HepG2 (cell line): Measurements from ENCODE around the gene CROCC. TPM values are rescaled to one million over a fixed set of nuclear protein-coding genes. Genes with fewer than 3 reads are reported as not detected.
"Not testable (repeated sequence)": the region's sequence is repeated elsewhere in the genome, so short reads cannot be mapped to it uniquely, and the experiment has no call there.

Experiments used
- ATAC-seq: fragments of 200-7000 bp; cut with Tn5 transposase; 3 replicates; pipeline ENCODE4 v1.9.1; 2020; ENCODE audit warnings: mild to moderate bottlenecking, moderate library complexity
- BruUV-seq: library from RNA; stranded (reverse); fragments of 400-500 nt; replicated peaks from 2 replicates; lab custom pipeline; 2021; lab: Mats Ljungman, UMichigan
- CTCF ChIA-PET: fragments of 300-600 bp; formaldehyde crosslinking; extraction: SDS; loops from one replicate; lab custom pipeline; 2021; ENCODE audit warnings: low total read pairs, inconsistent platforms, low intra/inter-chr PET ratio; lab: Yijun Ruan, JAX
- POLR2A ChIA-PET: fragments of 350-600 bp; sonication (Branson Sonifier 250); formaldehyde crosslinking; loops from one replicate; lab custom pipeline; 2020; ENCODE audit warnings: antibody characterized with exemption, inconsistent platforms; lab: Yijun Ruan, JAX
- DNase-seq: peaks from one replicate; pipeline ENCODE4 v3.0.0-alpha.2; 2015; ENCODE audit warnings: low spot score
- FAIRE-seq: peaks from 3 replicates; lab custom pipeline; 2011; peaks lifted over from hg19 to GRCh38; lab: Jason Lieb, UNC
- H2AFZ ChIP-seq: one replicate; pipeline ENCODE4 v1.6.1; 2011; ENCODE audit warnings: low read length, inconsistent platforms
- H3K27ac ChIP-seq: fragments of 300-600 bp; 3 replicates; pipeline ENCODE4 v1.8.0; 2011; ENCODE audit warnings: mixed run types, mild to moderate bottlenecking, mixed read lengths, low read length, inconsistent platforms; ENCODE audit not compliant: insufficient read depth; ENCODE audit errors: extremely low read length
- H3K27me3 ChIP-seq, 2 experiments: fragments of 200-600 bp in 1 of 2; 2 replicates in 1 of 2; 3 replicates in 1 of 2; pipeline versions ENCODE4 v1.6.0 to v1.8.0; 2011; ENCODE audit warnings: low read length in 2 of 2, mild to moderate bottlenecking in 2 of 2, moderate library complexity in 2 of 2, inconsistent platforms in 1 of 2; ENCODE audit not compliant: insufficient read depth in 2 of 2, control insufficient read depth in 1 of 2
- H3K36me3 ChIP-seq, 2 experiments: fragments of 200-600 bp in 1 of 2; replicated peaks in 1 of 2; 2 replicates in 1 of 2; 3 replicates in 1 of 2; pipeline versions ENCODE4 v1.5.1 to v1.8.0; 2011; ENCODE audit warnings: low read length in 2 of 2, inconsistent platforms in 1 of 2; ENCODE audit not compliant: insufficient read depth in 2 of 2, control insufficient read depth in 1 of 2
- H3K4me1 ChIP-seq: 2 replicates; pipeline ENCODE4 v1.5.1; 2012; ENCODE audit warnings: low read length, inconsistent platforms; ENCODE audit not compliant: insufficient read depth
- H3K4me2 ChIP-seq: 2 replicates; pipeline ENCODE4 v1.6.0; 2011; ENCODE audit warnings: low read depth, low read length, inconsistent platforms
- H3K4me3 ChIP-seq, 3 experiments: fragments of 200-600 bp in 1 of 3; sonication (generic), shearing (Covaris generic) in 1 of 3; replicated peaks in 1 of 3; 2 replicates each; pipeline ENCODE4 v1.5.1; 2011 to 2016; ENCODE audit warnings: low read length in 3 of 3, inconsistent platforms in 2 of 3, low read depth in 2 of 3, mild to moderate bottlenecking in 2 of 3, control low read depth in 1 of 3, mixed read lengths in 1 of 3; ENCODE audit not compliant: insufficient read depth in 1 of 3
- H3K79me2 ChIP-seq: one replicate; pipeline ENCODE4 v1.6.1; 2011; ENCODE audit warnings: low read length, inconsistent platforms; ENCODE audit not compliant: insufficient read depth
- H3K9ac ChIP-seq: 2 replicates; pipeline ENCODE4 v1.6.0; 2011; ENCODE audit warnings: mild to moderate bottlenecking, low read depth, low read length, inconsistent platforms; ENCODE audit not compliant: insufficient read depth
- H3K9me3 ChIP-seq: 2 replicates; pipeline ENCODE4 v1.5.1; 2012; ENCODE audit warnings: mild to moderate bottlenecking, low read length
- H4K20me1 ChIP-seq: 2 replicates; pipeline ENCODE4 v1.6.0; 2011; ENCODE audit warnings: inconsistent platforms, mild to moderate bottlenecking, low read length, moderate library complexity; ENCODE audit not compliant: insufficient read depth
- CEBPB ChIP-seq: IDR thresholded peaks from 2 replicates; pipeline ENCODE4 v1.6.1; 2011; ENCODE audit warnings: low read depth, low read length, improper control_type of control experiment, borderline replicate concordance
- RARA ChIP-seq: IDR thresholded peaks from 2 replicates; pipeline ENCODE4 v1.6.1; 2016; ENCODE audit warnings: missing genetic modification reagents, missing compliant biosample characterization
- RXRA ChIP-seq: sonication (generic); formaldehyde crosslinking; IDR thresholded peaks from 2 replicates; pipeline ENCODE4 v1.5.1; 2020; ENCODE audit warnings: missing genetic modification reagents
- ZNF777 ChIP-seq: sonication (generic); formaldehyde crosslinking; IDR thresholded peaks from 2 replicates; pipeline ENCODE4 v1.4.0; 2020; ENCODE audit warnings: missing genetic modification reagents
- WGBS: methylation state at CpG from one replicate; pipeline ENCODE4 v1.1.6; 2017; ENCODE audit warnings: low lambda C conversion rate; 5-methylcytosine and 5-hydroxymethylcytosine counted together
- in situ Hi-C: cut with HindIII; loops from 2 replicates; pipeline ENCODE4 v1.10.0; 2017; ENCODE audit warnings: low pct_unique_long_range_greater_than_20kb; ENCODE audit not compliant: extremely low pct_ligation_motif_present
- intact Hi-C: fragments of 100-400 bp; cut with micrococcal nuclease; formaldehyde crosslinking; loops from one replicate; pipeline ENCODE4 v1.10.0; 2022; ENCODE audit not compliant: unreplicated experiment
- polyA plus RNA-seq, 8 experiments: library from polyadenylated mRNA; depleted of rRNA in 3 of 8; stranded (reverse) in 7 of 8; unstranded in 1 of 8; fragments of >200 nt; fragmentation: Illumina TruSeq in 4 of 8; extraction: Trizol in 4 of 8; gene quantifications; 2 replicates each; pipeline versions ENCODE4 v1.2.1 to v1.2.3, GENCODE V29; 2011 to 2016; ENCODE audit warnings: low read depth in 4 of 8, missing spikeins in 1 of 8, mixed read lengths in 1 of 8; ENCODE audit not compliant: insufficient read depth in 1 of 8
- total RNA-seq, 5 experiments: library from RNA; depleted of rRNA; stranded (reverse); fragments of >200 nt; fragmentation: Illumina TruSeq; extraction: Trizol; gene quantifications; 2 replicates each; pipeline ENCODE4 v1.2.3, GENCODE V29; 2016; ENCODE audit warnings: low read depth in 1 of 5
- TF ChIP-seq, protein P1 (sequence below): sonication (generic); formaldehyde crosslinking; IDR thresholded peaks from 2 replicates; pipeline ENCODE4 v1.5.0; 2020; ENCODE audit warnings: mild to moderate bottlenecking, missing genetic modification reagents, moderate library complexity

The CROCC gene
- total and polyA plus RNA-seq, 2 of the 13 experiments (the other 11 are each of a cell fraction or from before 2014, with no cell fraction given) = 7.8 to 15.5 TPM

DNA sequence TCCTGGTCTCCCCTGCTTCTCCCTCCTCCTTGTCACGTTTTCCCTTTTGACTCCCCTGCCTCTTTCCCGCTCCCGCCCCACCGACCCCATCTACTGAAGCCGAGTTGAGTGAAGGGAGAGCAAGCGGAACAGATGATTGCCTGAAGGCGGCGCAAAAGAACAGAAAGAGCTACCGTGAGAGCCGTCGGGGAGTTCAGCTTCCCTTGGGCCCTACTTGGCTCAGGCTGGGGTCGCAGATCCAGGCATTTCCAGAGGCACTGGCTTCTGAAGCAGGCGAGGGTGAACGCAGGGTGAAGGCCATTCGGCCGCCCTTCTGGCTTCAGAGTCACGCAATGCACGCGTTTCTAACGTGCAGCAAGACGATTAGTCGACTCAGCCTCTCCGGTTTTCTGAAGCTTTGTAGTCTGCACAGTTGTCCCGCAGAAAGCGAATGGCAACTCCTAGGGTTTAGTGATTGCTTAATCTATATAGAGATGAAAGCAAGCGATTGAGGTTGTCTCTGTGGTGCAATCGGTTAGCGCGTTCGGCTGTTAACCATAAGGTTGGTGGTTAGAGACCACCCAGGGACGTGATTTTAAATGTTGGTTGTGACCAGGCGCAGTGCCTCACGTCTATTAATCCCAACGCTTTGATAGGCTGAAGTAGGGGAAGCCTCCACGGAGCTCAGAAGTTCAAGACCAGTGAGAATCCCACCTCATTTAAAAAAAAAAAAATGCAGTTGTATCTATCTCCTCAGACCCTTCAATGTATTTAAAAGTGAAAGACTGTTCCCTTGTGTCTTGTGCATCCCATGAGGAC is 46.6 kb upstream of the CROCC start:
- peak overlapping the region in 1 of 3 experiments; percentile 13; a peak in 1 of 6 replicates for H3K4me3 ChIP-seq
- intact Hi-C loops, H3K9me3 ChIP-seq, H3K4me1 ChIP-seq, ATAC-seq, H3K27ac ChIP-seq, FAIRE-seq, H3K9ac ChIP-seq, H4K20me1 ChIP-seq, DNase-seq, BruUV-seq, in situ Hi-C loops, CTCF ChIA-PET, H3K27me3 ChIP-seq, H3K36me3 ChIP-seq, H3K79me2 ChIP-seq, POLR2A ChIA-PET, H2AFZ ChIP-seq: not testable (repeated sequence)
- 0 out of 2 replicates have a peak overlapping the region, but pooled peaks have one; percentile 27 for H3K4me2 ChIP-seq
- TF ChIP-seq ZNF777 (CRISPR knock-in tag) = peak; percentile 94
- TF ChIP-seq, protein P1, sequence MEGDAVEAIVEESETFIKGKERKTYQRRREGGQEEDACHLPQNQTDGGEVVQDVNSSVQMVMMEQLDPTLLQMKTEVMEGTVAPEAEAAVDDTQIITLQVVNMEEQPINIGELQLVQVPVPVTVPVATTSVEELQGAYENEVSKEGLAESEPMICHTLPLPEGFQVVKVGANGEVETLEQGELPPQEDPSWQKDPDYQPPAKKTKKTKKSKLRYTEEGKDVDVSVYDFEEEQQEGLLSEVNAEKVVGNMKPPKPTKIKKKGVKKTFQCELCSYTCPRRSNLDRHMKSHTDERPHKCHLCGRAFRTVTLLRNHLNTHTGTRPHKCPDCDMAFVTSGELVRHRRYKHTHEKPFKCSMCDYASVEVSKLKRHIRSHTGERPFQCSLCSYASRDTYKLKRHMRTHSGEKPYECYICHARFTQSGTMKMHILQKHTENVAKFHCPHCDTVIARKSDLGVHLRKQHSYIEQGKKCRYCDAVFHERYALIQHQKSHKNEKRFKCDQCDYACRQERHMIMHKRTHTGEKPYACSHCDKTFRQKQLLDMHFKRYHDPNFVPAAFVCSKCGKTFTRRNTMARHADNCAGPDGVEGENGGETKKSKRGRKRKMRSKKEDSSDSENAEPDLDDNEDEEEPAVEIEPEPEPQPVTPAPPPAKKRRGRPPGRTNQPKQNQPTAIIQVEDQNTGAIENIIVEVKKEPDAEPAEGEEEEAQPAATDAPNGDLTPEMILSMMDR (CRISPR knock-in tag) = peak; percentile 48
- TF ChIP-seq RARA (CRISPR knock-in tag) = peak; percentile 31; the same call in 1 of the 2 replicates
- TF ChIP-seq RXRA (CRISPR knock-in tag) = peak; percentile 44; the same call in 1 of the 2 replicates
- peak; percentile 41 for TF ChIP-seq CEBPB
- WGBS = 37% methylated on average over 32 of the region's 35 CpGs

DNA sequence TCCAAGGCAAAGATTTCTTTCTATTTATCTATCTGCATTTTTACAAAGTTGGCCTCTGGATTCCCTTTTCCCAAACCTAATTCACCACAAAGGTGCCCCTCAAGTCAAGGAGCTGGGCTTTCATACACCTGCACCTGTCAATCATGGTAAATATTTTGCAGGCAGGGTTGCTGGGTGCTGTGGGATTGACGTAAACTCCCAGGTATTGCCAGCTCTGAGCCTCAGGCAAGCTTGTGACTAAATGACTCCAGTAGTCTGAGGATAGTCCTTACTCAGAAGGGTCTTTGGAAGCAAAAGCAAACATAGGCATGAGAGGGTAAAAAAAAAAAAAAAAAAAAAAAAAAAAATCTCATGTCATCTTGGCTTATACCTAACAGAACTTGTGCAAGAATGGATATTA is 40.0 kb upstream of the CROCC start:
- H3K27ac ChIP-seq, DNase-seq, H3K79me2 ChIP-seq, H3K4me3 ChIP-seq, POLR2A ChIA-PET, FAIRE-seq, H3K36me3 ChIP-seq, H4K20me1 ChIP-seq, intact Hi-C loops, H3K9me3 ChIP-seq, H3K4me2 ChIP-seq, H3K9ac ChIP-seq, CTCF ChIA-PET, H3K27me3 ChIP-seq, H2AFZ ChIP-seq, in situ Hi-C loops, BruUV-seq, ATAC-seq: not testable (repeated sequence)
- 5% methylated on average over 1 of the region's 1 CpG for WGBS
- H3K4me1 ChIP-seq = peaks cover 21% of the 10 kb centered on the region
